Panc1 (cell line): ENCODE data around the gene GPR149. TPM values are rescaled to one million over a fixed set of nuclear protein-coding genes. Genes with fewer than 3 reads are reported as not detected.

Experiments
- ATAC-seq: fragments of 200-7000 bp; cut with Tn5 transposase; 2 replicates; pipeline ENCODE4 v1.9.1; 2020; ENCODE audit warnings: mild to moderate bottlenecking, moderate library complexity
- BruUV-seq: library from RNA; stranded (reverse); fragments of 400-500 nt; replicated peaks from 2 replicates; lab custom pipeline; 2021; lab: Mats Ljungman, UMichigan
- CTCF ChIA-PET: fragments of 300-600 bp; sonication (Branson Sonifier 250); formaldehyde crosslinking; loops from one replicate; lab custom pipeline; 2022; ENCODE audit warnings: antibody characterized with exemption; lab: Charles Lee
- POLR2A ChIA-PET: fragments of 300-600 bp; sonication (Branson Sonifier 250); formaldehyde crosslinking; loops from one replicate; lab custom pipeline; 2022; ENCODE audit warnings: antibody characterized with exemption; lab: Charles Lee
- DNase-seq: peaks from one replicate; pipeline ENCODE4 v3.0.0-alpha.2; 2010; ENCODE audit warnings: low read depth, low spot score
- H3K27ac ChIP-seq: 2 replicates; pipeline ENCODE4 v1.5.1; 2011; ENCODE audit warnings: mild to moderate bottlenecking, low read length, inconsistent platforms
- H3K27me3 ChIP-seq: fragments of 200-500 bp; sonication (Bioruptor generic); 2 replicates; pipeline ENCODE4 v1.6.0; 2014; ENCODE audit warnings: low read length, inconsistent platforms; ENCODE audit not compliant: control insufficient read depth, insufficient read depth
- H3K36me3 ChIP-seq: fragments of 200-500 bp; sonication (Bioruptor generic); 2 replicates; pipeline ENCODE4 v1.5.1; 2014; ENCODE audit warnings: inconsistent platforms, mild to moderate bottlenecking, low read length, moderate library complexity; ENCODE audit not compliant: control insufficient read depth, insufficient read depth
- H3K4me1 ChIP-seq: 2 replicates; pipeline ENCODE4 v1.5.1; 2011; ENCODE audit warnings: inconsistent platforms, mild to moderate bottlenecking, low read length, moderate library complexity; ENCODE audit not compliant: control insufficient read depth, insufficient read depth
- H3K4me3 ChIP-seq, 2 experiments: 2 replicates each; pipeline ENCODE4 v1.5.1; 2011 to 2012; ENCODE audit warnings: low read depth in 2 of 2, low read length in 2 of 2, mild to moderate bottlenecking in 2 of 2, inconsistent platforms in 1 of 2, moderate library complexity in 1 of 2
- H3K9me3 ChIP-seq: fragments of 200-500 bp; sonication (Bioruptor generic); 2 replicates; pipeline ENCODE4 v1.5.1; 2014; ENCODE audit warnings: low read depth, mild to moderate bottlenecking, inconsistent platforms, low read length, moderate library complexity; ENCODE audit not compliant: control insufficient read depth, insufficient read depth
- CTCF ChIP-seq: fragments of 450-650 bp; IDR thresholded peaks from 2 replicates; pipeline ENCODE4 v1.5.1; 2017; ENCODE audit warnings: mild to moderate bottlenecking
- POLR2AphosphoS5 ChIP-seq: IDR thresholded peaks from 2 replicates; pipeline ENCODE4 v1.6.1; 2012; ENCODE audit warnings: mild to moderate bottlenecking, low read depth, low read length, moderate library complexity
- SIN3A ChIP-seq: IDR thresholded peaks from 2 replicates; pipeline ENCODE4 v1.6.1; 2012; ENCODE audit warnings: low read depth, mild to moderate bottlenecking, low read length, moderate library complexity, borderline replicate concordance; ENCODE audit not compliant: insufficient read depth
- TCF7L2 ChIP-seq: IDR thresholded peaks from 2 replicates; pipeline ENCODE4 v1.6.1; 2011; ENCODE audit warnings: mild to moderate bottlenecking, low read depth, low read length, inconsistent platforms
- in situ Hi-C: cut with HindIII; loops from 2 replicates; pipeline ENCODE4 v1.10.0; 2016; ENCODE audit warnings: low sequenced_read_pairs, low pct_unique_long_range_greater_than_20kb
- intact Hi-C: fragments of 100-400 bp; cut with micrococcal nuclease; formaldehyde crosslinking; loops from one replicate; pipeline ENCODE4 v1.10.0; 2022; ENCODE audit not compliant: unreplicated experiment
- total RNA-seq: library from RNA; stranded (reverse); gene quantifications from one replicate; pipeline ENCODE4 v1.2.1, GENCODE V29; 2021; ENCODE audit not compliant: unreplicated experiment
- TF ChIP-seq, protein P1 (sequence below), 2 experiments: IDR thresholded peaks; 2 replicates each; pipeline ENCODE4 v1.6.1; 2011 to 2012; ENCODE audit warnings: low read depth in 2 of 2, control low read depth in 1 of 2, low read length in 1 of 2, mild to moderate bottlenecking in 1 of 2, moderate library complexity in 1 of 2; ENCODE audit not compliant: insufficient read depth in 1 of 2

Gene GPR149
- total RNA-seq, 1 experiment from 2014 or later = not detected

DNA sequence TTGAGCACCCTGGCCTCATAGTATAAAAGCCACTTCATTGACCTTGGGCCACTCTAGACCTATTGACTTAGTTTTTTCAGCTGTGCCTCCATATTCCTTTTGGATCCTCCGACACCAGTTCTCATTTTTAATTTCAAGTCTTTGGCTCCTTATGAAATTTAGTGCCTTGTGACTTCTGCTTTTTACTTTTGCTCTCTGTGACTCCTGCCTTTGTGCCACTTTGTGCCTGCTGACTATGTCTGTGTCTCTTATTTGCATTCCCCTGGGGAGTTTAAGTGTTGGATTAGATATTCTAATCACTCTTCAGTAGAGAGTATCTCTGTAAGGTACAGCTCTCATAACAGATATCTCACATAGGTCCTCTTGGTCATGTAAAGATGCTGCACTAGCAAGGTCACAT, 39.6 kb upstream of the GPR149 start:
- intact Hi-C loops = no loop called here
- peaks cover 13% of the 10 kb centered on the region; the same call in 1 of the 2 replicates for H3K9me3 ChIP-seq
- DNase-seq (no peak), ATAC-seq (no peak)
- BruUV-seq = no TSS peak
- in situ Hi-C loops = no loop called here
- POLR2A ChIA-PET = no interaction called here
- no peak overlapping the region for H3K4me3 ChIP-seq
- CTCF ChIA-PET = no interaction called here
- H3K27ac ChIP-seq = no peak overlapping the region
- no peaks in the 10 kb centered on the region for H3K36me3 ChIP-seq
- no peaks in the 10 kb centered on the region for H3K4me1 ChIP-seq
- no peaks in the 10 kb centered on the region for H3K27me3 ChIP-seq
- TF ChIP-seq TCF7L2 = no peak
- TF ChIP-seq CTCF = no peak
- TF ChIP-seq SIN3A = no peak
- no peak for TF ChIP-seq POLR2AphosphoS5
- TF ChIP-seq, protein P1, sequence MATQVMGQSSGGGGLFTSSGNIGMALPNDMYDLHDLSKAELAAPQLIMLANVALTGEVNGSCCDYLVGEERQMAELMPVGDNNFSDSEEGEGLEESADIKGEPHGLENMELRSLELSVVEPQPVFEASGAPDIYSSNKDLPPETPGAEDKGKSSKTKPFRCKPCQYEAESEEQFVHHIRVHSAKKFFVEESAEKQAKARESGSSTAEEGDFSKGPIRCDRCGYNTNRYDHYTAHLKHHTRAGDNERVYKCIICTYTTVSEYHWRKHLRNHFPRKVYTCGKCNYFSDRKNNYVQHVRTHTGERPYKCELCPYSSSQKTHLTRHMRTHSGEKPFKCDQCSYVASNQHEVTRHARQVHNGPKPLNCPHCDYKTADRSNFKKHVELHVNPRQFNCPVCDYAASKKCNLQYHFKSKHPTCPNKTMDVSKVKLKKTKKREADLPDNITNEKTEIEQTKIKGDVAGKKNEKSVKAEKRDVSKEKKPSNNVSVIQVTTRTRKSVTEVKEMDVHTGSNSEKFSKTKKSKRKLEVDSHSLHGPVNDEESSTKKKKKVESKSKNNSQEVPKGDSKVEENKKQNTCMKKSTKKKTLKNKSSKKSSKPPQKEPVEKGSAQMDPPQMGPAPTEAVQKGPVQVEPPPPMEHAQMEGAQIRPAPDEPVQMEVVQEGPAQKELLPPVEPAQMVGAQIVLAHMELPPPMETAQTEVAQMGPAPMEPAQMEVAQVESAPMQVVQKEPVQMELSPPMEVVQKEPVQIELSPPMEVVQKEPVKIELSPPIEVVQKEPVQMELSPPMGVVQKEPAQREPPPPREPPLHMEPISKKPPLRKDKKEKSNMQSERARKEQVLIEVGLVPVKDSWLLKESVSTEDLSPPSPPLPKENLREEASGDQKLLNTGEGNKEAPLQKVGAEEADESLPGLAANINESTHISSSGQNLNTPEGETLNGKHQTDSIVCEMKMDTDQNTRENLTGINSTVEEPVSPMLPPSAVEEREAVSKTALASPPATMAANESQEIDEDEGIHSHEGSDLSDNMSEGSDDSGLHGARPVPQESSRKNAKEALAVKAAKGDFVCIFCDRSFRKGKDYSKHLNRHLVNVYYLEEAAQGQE (IDR thresholded peaks at IDR 0.05; ENCODE audit: insufficient read depth in 1 of 2, low read depth in 2 of 2, low read length in 1 of 2) = no peak

- in situ Hi-C loops (no loop called here), intact Hi-C loops (no loop called here)
- H3K27me3 ChIP-seq = no peaks in the 10 kb centered on the region
- ChIA-PET POLR2A (no interaction called here), CTCF (no interaction called here)
- no peaks in the 10 kb centered on the region for H3K4me1 ChIP-seq
- H3K4me3 ChIP-seq = no peak overlapping the region
- BruUV-seq = no TSS peak
- no peaks in the 10 kb centered on the region for H3K36me3 ChIP-seq
- no peak overlapping the region for H3K27ac ChIP-seq
- no peaks in the 10 kb centered on the region for H3K9me3 ChIP-seq
- no peak for ATAC-seq
- TF ChIP-seq, protein P1 (IDR thresholded peaks at IDR 0.05; ENCODE audit: insufficient read depth in 1 of 2, low read depth in 2 of 2, low read length in 1 of 2) = no peak
- no peak for DNase-seq
Observed at GRCh38 chr3:154464440-154465190, 34.6 kb upstream of the GPR149 start.
